Nephron (organoid): ENCODE results near the gene NMNAT3.

Experiments used
- H3K27ac Mint-ChIP-seq, 3 experiments: 2 replicates each; pipeline ENCODE4 v1.8.0; 2020; ENCODE audit warnings: mixed read lengths in 3 of 3, mild to moderate bottlenecking in 2 of 3, moderate library complexity in 1 of 3
- H3K27me3 Mint-ChIP-seq: 2 replicates; pipeline ENCODE4 v1.8.0; 2021; ENCODE audit warnings: low read depth, mild to moderate bottlenecking, moderate library complexity, mixed read lengths
- H3K36me3 Mint-ChIP-seq: 2 replicates; pipeline ENCODE4 v1.8.0; 2020; ENCODE audit warnings: low read depth, mixed read lengths
- H3K4me1 Mint-ChIP-seq: 2 replicates; pipeline ENCODE4 v1.8.0; 2020; ENCODE audit warnings: mixed read lengths
- H3K4me3 Mint-ChIP-seq, 3 experiments: 2 replicates each; pipeline ENCODE4 v1.8.0; 2020; ENCODE audit warnings: mild to moderate bottlenecking in 3 of 3, mixed read lengths in 3 of 3, moderate library complexity in 2 of 3
- H3K9me3 Mint-ChIP-seq: 2 replicates; pipeline ENCODE4 v1.8.0; 2020; ENCODE audit warnings: mixed read lengths
- TF ChIP-seq, protein P1 (sequence below), 3 experiments: fragments of 200-600 bp; sonication (generic); IDR thresholded peaks; one replicate each; pipeline ENCODE4 v1.5.0; 2021; ENCODE audit warnings: antibody characterized with exemption in 3 of 3; ENCODE audit not compliant: unreplicated experiment in 3 of 3

Gene NMNAT3

GRCh38 chr3:139577346-139577745 is 100.4 kb downstream of the NMNAT3 start:
- H3K4me3 Mint-ChIP-seq, result no peak overlapping the region
- peaks cover 5% of the 10 kb centered on the region for H3K36me3 Mint-ChIP-seq
- TF ChIP-seq, protein P1, sequence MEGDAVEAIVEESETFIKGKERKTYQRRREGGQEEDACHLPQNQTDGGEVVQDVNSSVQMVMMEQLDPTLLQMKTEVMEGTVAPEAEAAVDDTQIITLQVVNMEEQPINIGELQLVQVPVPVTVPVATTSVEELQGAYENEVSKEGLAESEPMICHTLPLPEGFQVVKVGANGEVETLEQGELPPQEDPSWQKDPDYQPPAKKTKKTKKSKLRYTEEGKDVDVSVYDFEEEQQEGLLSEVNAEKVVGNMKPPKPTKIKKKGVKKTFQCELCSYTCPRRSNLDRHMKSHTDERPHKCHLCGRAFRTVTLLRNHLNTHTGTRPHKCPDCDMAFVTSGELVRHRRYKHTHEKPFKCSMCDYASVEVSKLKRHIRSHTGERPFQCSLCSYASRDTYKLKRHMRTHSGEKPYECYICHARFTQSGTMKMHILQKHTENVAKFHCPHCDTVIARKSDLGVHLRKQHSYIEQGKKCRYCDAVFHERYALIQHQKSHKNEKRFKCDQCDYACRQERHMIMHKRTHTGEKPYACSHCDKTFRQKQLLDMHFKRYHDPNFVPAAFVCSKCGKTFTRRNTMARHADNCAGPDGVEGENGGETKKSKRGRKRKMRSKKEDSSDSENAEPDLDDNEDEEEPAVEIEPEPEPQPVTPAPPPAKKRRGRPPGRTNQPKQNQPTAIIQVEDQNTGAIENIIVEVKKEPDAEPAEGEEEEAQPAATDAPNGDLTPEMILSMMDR (IDR thresholded peaks at IDR 0.05; ENCODE audit: unreplicated experiment in 3 of 3), result no peak

GRCh38 chr3:139574026-139574947 is 103.5 kb downstream of the NMNAT3 start:
- TF ChIP-seq, protein P1 (IDR thresholded peaks at IDR 0.05; ENCODE audit: unreplicated experiment in 3 of 3), result no peak
- Mint-ChIP-seq H3K27ac (no peak overlapping the region), H3K27me3 (peaks cover 4% of the 10 kb centered on the region), H3K9me3 (peaks cover 26% of the 10 kb centered on the region), H3K4me1 (peaks cover 10% of the 10 kb centered on the region), H3K4me3 (no peak overlapping the region), H3K36me3 (peaks cover 31% of the 10 kb centered on the region)

More at GRCh38 chr3:139577346-139577745, 100.4 kb downstream of the NMNAT3 start:
- H3K27me3 Mint-ChIP-seq, result no peaks in the 10 kb centered on the region
- H3K27ac Mint-ChIP-seq, result no peak overlapping the region
- peaks cover 10% of the 10 kb centered on the region for H3K4me1 Mint-ChIP-seq
- H3K9me3 Mint-ChIP-seq, result no peaks in the 10 kb centered on the region

GRCh38 chr3:139572847-139573672 is 104.7 kb downstream of the NMNAT3 start:
- peaks cover 32% of the 10 kb centered on the region for H3K9me3 Mint-ChIP-seq
- H3K27ac Mint-ChIP-seq, result no peak overlapping the region
- TF ChIP-seq, protein P1 (IDR thresholded peaks at IDR 0.05; ENCODE audit: unreplicated experiment in 3 of 3), result no peak
- H3K4me3 Mint-ChIP-seq, result no peak overlapping the region
- H3K36me3 Mint-ChIP-seq, result peaks cover 31% of the 10 kb centered on the region
- H3K27me3 Mint-ChIP-seq, result peaks cover 4% of the 10 kb centered on the region
- peaks cover 10% of the 10 kb centered on the region for H3K4me1 Mint-ChIP-seq

DNA sequence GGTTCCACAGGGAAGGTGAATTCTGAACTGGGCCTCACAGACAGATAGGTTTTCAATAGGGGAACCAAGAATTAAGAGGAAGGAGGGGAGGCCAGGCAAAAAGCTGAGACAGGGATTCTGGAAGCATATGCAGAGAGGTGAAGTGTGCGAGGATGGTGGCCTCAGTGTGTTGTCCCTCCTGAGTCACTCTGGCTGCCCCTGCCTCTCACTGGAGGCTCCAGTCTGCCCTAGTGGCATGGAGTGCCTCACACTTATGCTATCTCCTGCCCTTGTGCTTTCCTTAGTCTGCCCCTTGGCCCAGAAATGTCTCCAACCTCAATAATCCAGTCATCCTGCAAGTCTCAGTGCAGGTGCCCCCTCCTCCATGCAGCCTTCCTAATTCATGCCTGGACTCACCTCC is 106.1 kb downstream of the NMNAT3 start:
- TF ChIP-seq, protein P1 (IDR thresholded peaks at IDR 0.05; ENCODE audit: unreplicated experiment in 3 of 3), result no peak
- Mint-ChIP-seq H3K27me3 (peaks cover 4% of the 10 kb centered on the region), H3K27ac (no peak overlapping the region), H3K4me1 (peaks cover 10% of the 10 kb centered on the region), H3K9me3 (peaks cover 33% of the 10 kb centered on the region), H3K4me3 (no peak overlapping the region), H3K36me3 (peaks cover 31% of the 10 kb centered on the region)

GRCh38 chr3:139564294-139564861 is 113.4 kb downstream of the NMNAT3 start:
- peaks cover 7% of the 10 kb centered on the region for H3K9me3 Mint-ChIP-seq
- TF ChIP-seq, protein P1 (IDR thresholded peaks at IDR 0.05; ENCODE audit: unreplicated experiment in 3 of 3), result peak; percentile 20 to 30 (median 22)
- peaks cover 4% of the 10 kb centered on the region for H3K27me3 Mint-ChIP-seq
- H3K36me3 Mint-ChIP-seq, result no peaks in the 10 kb centered on the region
- H3K4me3 Mint-ChIP-seq, result no peak overlapping the region
- peaks cover 18% of the 10 kb centered on the region for H3K4me1 Mint-ChIP-seq
- no peak overlapping the region for H3K27ac Mint-ChIP-seq
